ENCODE results near the gene ANO7.

DNA sequence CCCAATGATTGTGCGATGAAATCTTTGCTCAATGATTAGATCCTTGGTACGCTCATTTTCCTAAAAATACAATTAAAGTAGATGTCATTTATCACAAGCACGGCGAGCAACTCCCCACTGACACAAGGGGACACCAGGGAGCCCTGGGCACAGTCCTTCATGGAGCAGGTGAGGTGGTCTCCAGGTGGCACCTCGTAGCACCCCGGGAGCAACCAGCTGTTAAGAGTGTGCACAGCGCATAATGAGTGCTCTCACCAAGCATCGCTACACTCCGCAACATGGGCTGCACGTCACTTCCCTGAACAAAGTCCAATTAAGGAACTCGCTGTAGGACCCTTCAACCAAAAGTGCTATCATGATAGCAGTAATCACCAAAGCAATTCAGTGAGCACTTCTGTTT lies 59.8 kb downstream of the ANO7 start:
- TF ChIP-seq, protein P1, sequence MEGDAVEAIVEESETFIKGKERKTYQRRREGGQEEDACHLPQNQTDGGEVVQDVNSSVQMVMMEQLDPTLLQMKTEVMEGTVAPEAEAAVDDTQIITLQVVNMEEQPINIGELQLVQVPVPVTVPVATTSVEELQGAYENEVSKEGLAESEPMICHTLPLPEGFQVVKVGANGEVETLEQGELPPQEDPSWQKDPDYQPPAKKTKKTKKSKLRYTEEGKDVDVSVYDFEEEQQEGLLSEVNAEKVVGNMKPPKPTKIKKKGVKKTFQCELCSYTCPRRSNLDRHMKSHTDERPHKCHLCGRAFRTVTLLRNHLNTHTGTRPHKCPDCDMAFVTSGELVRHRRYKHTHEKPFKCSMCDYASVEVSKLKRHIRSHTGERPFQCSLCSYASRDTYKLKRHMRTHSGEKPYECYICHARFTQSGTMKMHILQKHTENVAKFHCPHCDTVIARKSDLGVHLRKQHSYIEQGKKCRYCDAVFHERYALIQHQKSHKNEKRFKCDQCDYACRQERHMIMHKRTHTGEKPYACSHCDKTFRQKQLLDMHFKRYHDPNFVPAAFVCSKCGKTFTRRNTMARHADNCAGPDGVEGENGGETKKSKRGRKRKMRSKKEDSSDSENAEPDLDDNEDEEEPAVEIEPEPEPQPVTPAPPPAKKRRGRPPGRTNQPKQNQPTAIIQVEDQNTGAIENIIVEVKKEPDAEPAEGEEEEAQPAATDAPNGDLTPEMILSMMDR (IDR thresholded peaks at IDR 0.05; ENCODE audit: low read depth, low read length): no peak
- TF ChIP-seq EZH2phosphoT487 (IDR thresholded peaks at IDR 0.05; ENCODE audit: low read depth): no peak

Measured in OCI-LY3 (cell line).